Measurements from ENCODE around the gene SQSTM1.

- no peak for TF ChIP-seq POLR2AphosphoS5 (IDR thresholded peaks at IDR 0.05)
- peak in 1 of 11 experiments; percentile 0 for TF ChIP-seq CTCF (IDR thresholded peaks at IDR 0.05 in 8 of 11, conservative IDR thresholded peaks at IDR 0.05 in 3 of 11)
- no peak for TF ChIP-seq POLR2A (IDR thresholded peaks at IDR 0.05)
Observed at GRCh38 chr5:179870952-179871351, 50.2 kb downstream of the SQSTM1 start.

Measured in spleen (tissue), 7 donors.